ENCODE results near the gene CADM1. TPM values are rescaled to one million over a fixed set of nuclear protein-coding genes. Genes with fewer than 3 reads are reported as not detected.

The CADM1 gene
- total RNA-seq, 4 donors from 2014 or later: 10.6 to 15.7 (median 13.8) TPM

GRCh38 chr11:115190196-115190595 is 314.0 kb downstream of the CADM1 start:
- H3K4me3 ChIP-seq: no peak overlapping the region
- TF ChIP-seq POLR2A (IDR thresholded peaks at IDR 0.05; ENCODE audit: low read depth) (no peak), POLR2AphosphoS5 (IDR thresholded peaks at IDR 0.05) (no peak)
- H3K27me3 ChIP-seq: no peaks in the 10 kb centered on the region
- intact Hi-C loops (cut with DNase I): no loop called here
- 100% methylated on average over 1 of the region's 1 CpG for WGBS
- no peak overlapping the region for H3K27ac ChIP-seq (replicated peaks in 1 of 4)
- no peaks in the 10 kb centered on the region for H3K4me1 ChIP-seq
- no peaks in the 10 kb centered on the region for H3K9me3 ChIP-seq
- DNase-seq (ENCODE audit: extremely low spot score): no peak
- no peaks in the 10 kb centered on the region for H3K36me3 ChIP-seq

- Histone ChIP-seq H3K36me3 (no peaks in the 10 kb centered on the region), H3K27ac (replicated peaks in 1 of 4) (no peak overlapping the region), H3K27me3 (no peaks in the 10 kb centered on the region), H3K9me3 (no peaks in the 10 kb centered on the region), H3K4me3 (no peak overlapping the region), H3K4me1 (no peaks in the 10 kb centered on the region)
- TF ChIP-seq POLR2AphosphoS5 (IDR thresholded peaks at IDR 0.05) (no peak), CTCF (IDR thresholded peaks at IDR 0.05) (no peak), POLR2A (IDR thresholded peaks at IDR 0.05; ENCODE audit: low read depth) (no peak), EP300 (IDR thresholded peaks at IDR 0.05) (no peak)
- 92% methylated on average over 4 of the region's 4 CpGs for WGBS
- DNase-seq (ENCODE audit: extremely low spot score): no peak
- intact Hi-C loops (cut with DNase I): no loop called here
Measured at GRCh38 chr11:115188898-115189278, 315.3 kb downstream of the CADM1 start.

GRCh38 chr11:115188188-115188897 is 315.9 kb downstream of the CADM1 start:
- no peak overlapping the region for H3K4me3 ChIP-seq
- DNase-seq (ENCODE audit: extremely low spot score): no peak

GRCh38 chr11:115185931-115186330 is 318.3 kb downstream of the CADM1 start:
- Histone ChIP-seq H3K27ac (replicated peaks in 1 of 4) (no peak overlapping the region), H3K27me3 (no peaks in the 10 kb centered on the region), H3K36me3 (no peaks in the 10 kb centered on the region), H3K9me3 (no peaks in the 10 kb centered on the region), H3K4me3 (no peak overlapping the region), H3K4me1 (no peaks in the 10 kb centered on the region)
- 59% methylated on average over 5 of the region's 5 CpGs for WGBS
- TF ChIP-seq EP300 (IDR thresholded peaks at IDR 0.05) (no peak), POLR2AphosphoS5 (IDR thresholded peaks at IDR 0.05) (no peak), POLR2A (IDR thresholded peaks at IDR 0.05; ENCODE audit: low read depth) (no peak), CTCF (IDR thresholded peaks at IDR 0.05) (no peak)
- no peak for DNase-seq (ENCODE audit: extremely low spot score)
- intact Hi-C loops (cut with DNase I): no loop called here

More at GRCh38 chr11:115188188-115188897, 315.9 kb downstream of the CADM1 start:
- no peak for TF ChIP-seq POLR2AphosphoS5 (IDR thresholded peaks at IDR 0.05)
- no peak for TF ChIP-seq POLR2A (IDR thresholded peaks at IDR 0.05; ENCODE audit: low read depth)
- TF ChIP-seq EP300 (IDR thresholded peaks at IDR 0.05): no peak
- TF ChIP-seq CTCF (IDR thresholded peaks at IDR 0.05): no peak
- intact Hi-C loops (cut with DNase I): no loop called here
- no peaks in the 10 kb centered on the region for H3K4me1 ChIP-seq
- no peaks in the 10 kb centered on the region for H3K9me3 ChIP-seq
- no peak overlapping the region for H3K27ac ChIP-seq (replicated peaks in 1 of 4)
- WGBS: 92% methylated on average over 6 of the region's 6 CpGs
- H3K36me3 ChIP-seq: no peaks in the 10 kb centered on the region
- no peaks in the 10 kb centered on the region for H3K27me3 ChIP-seq

- intact Hi-C loops (cut with DNase I): no loop called here
- Histone ChIP-seq H3K4me3 (no peak overlapping the region), H3K9me3 (no peaks in the 10 kb centered on the region), H3K27me3 (no peaks in the 10 kb centered on the region), H3K4me1 (no peaks in the 10 kb centered on the region), H3K27ac (replicated peaks in 1 of 4) (no peak overlapping the region), H3K36me3 (no peaks in the 10 kb centered on the region)
- no peak for TF ChIP-seq EP300 (IDR thresholded peaks at IDR 0.05)
- no peak for TF ChIP-seq POLR2AphosphoS5 (IDR thresholded peaks at IDR 0.05)
- TF ChIP-seq POLR2A (IDR thresholded peaks at IDR 0.05; ENCODE audit: low read depth): no peak
- TF ChIP-seq CTCF (IDR thresholded peaks at IDR 0.05): no peak
- 77% methylated on average over 4 of the region's 4 CpGs for WGBS
- DNase-seq (ENCODE audit: extremely low spot score): no peak
Measured at GRCh38 chr11:115185507-115185906, 318.7 kb downstream of the CADM1 start.

All from esophagus muscularis mucosa (tissue), 4 donors.